Large intestine (tissue), 3 donors: ENCODE results near the gene RNF112. TPM values are rescaled to one million over a fixed set of nuclear protein-coding genes. Genes with fewer than 3 reads are reported as not detected.
"Not testable (repeated sequence)": the region's sequence is repeated elsewhere in the genome, so short reads cannot be mapped to it uniquely, and the experiment has no call there.

Source experiments
- DNase-seq, 2 donors: peaks; one replicate each; pipeline versions ENCODE4 v3.0.0 to v3.0.0-alpha.2; 2013
- H3K27ac ChIP-seq: one replicate; pipeline ENCODE4 v1.5.1; 2013; ENCODE audit warnings: low read length
- H3K27me3 ChIP-seq: 2 replicates; pipeline ENCODE4 v1.6.1; 2013; ENCODE audit warnings: low read length; ENCODE audit not compliant: control insufficient read depth, insufficient read depth
- H3K36me3 ChIP-seq: 2 replicates; pipeline ENCODE4 v1.6.1; 2013; ENCODE audit warnings: low read length; ENCODE audit not compliant: control insufficient read depth, insufficient read depth
- H3K4me1 ChIP-seq: one replicate; pipeline ENCODE4 v1.6.1; 2013; ENCODE audit warnings: low read length; ENCODE audit not compliant: control insufficient read depth, insufficient read depth
- H3K4me3 ChIP-seq: one replicate; pipeline ENCODE4 v1.5.1; 2013; ENCODE audit warnings: low read length
- H3K9me3 ChIP-seq: one replicate; pipeline ENCODE4 v1.6.1; 2013; ENCODE audit warnings: mild to moderate bottlenecking, low read depth, low read length, moderate library complexity; ENCODE audit not compliant: control insufficient read depth
- WGBS: methylation state at CpG from one replicate; pipeline ENCODE4 v1.1.5; 2013; ENCODE audit warnings: low lambda C conversion rate; ENCODE audit not compliant: insufficient coverage; 5-methylcytosine and 5-hydroxymethylcytosine counted together
- polyA plus RNA-seq: library from polyadenylated mRNA; unstranded; fragments of 120-200 nt; gene quantifications from one replicate; pipeline ENCODE4 v1.2.1, GENCODE V29; 2013

The RNF112 gene
- polyA plus RNA-seq, 1 donor = 3.7 TPM

DNA sequence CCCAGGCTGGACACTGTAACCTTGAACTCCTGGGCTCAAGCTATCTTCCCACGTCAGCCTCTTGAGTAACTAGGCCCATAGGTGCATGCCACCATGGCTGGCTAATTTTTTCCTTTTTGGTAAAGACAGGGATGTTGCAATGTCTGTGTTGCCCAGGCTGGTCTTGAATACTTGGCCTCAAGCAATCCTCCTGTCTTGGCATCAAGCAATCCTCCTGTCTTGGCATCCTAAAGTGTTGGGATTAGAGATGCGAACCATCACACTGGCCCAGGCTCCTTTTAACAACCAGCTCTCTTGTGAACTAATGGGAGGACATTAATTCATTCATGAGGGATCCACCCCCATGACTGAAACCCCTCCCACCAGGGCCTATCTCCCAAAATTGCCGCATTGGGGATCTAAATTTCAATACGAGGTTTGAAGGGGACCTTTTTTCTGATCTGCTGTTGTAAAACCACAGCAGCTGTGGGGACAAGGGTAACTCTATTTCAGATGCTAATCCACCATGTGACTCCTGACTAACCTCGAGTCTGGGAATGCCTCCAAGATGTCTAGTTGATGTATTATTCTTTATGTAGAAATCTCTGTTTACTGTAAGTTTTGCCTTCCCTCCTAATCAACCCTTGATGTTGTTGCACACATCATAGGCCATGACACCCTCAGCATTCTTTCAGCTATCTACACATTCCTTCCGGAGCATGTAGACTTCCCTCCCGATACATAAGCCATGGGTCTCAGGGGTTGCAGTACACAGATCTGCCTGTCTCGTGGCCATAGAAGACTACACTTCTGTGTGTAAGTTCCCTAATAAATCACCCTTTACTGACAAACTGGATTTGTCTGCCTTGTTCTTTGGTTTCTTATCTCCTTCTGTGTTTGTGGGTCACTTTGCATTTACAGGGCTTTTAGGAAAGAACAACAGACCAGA, 37.6 kb downstream of the RNF112 start:
- H3K27ac ChIP-seq = peak overlapping the region; percentile 68
- H3K36me3 ChIP-seq = no peaks in the 10 kb centered on the region
- peaks cover under 1% of the 10 kb centered on the region for H3K9me3 ChIP-seq
- H3K4me3 ChIP-seq = no peak overlapping the region
- H3K4me1 ChIP-seq = peaks cover 15% of the 10 kb centered on the region
- DNase-seq = peak; percentile 70 to 79
- no peaks in the 10 kb centered on the region for H3K27me3 ChIP-seq
- WGBS = no CpG with 5 or more reads among the region's 8 CpGs

DNA sequence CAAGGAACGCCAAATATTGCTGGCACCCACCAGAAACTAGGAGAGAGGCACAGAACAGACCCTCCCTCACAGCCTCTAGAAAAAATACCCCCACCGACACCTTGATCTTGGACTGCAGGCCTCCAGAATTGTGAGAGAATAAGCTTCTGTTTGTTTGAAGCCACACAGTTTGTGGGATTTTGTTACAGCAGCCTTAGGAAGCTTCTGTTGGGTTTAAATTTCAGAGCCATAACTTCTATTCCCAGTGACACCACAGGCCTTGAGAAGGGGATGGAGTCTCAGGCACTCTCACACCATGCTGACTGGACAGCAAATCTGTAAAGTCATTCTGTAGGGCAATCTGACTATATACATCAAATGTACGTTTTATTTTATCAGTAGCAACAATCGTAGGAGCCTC, 38.6 kb downstream of the RNF112 start:
- WGBS = no CpG with 5 or more reads among the region's 4 CpGs
- Histone ChIP-seq H3K36me3 (no peaks in the 10 kb centered on the region), H3K9me3 (no peaks in the 10 kb centered on the region), H3K4me3 (no peak overlapping the region), H3K27ac (peak overlapping the region; percentile 68), H3K4me1 (peaks cover 15% of the 10 kb centered on the region), H3K27me3 (peaks cover 2% of the 10 kb centered on the region)
- DNase-seq = no peak

DNA sequence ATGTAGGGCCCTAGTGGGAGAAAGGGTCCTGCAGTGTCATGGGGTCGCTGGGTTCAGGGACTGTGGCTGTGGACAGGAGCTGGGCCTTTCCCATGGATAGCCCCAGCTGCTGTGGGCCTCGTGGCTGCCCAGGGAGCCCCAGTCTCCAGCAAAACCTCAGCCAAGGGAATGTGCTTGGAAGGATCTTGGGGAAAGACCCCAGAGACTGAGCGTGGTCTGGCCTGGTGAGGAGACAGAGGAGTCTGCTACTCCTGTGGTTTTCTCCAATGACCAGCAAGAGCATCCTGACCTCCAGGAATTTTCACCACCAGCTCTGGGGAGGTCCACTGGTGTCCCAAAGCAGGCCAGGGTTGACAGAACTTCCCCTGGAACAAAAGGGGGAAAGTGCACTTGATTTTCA, 42.3 kb downstream of the RNF112 start:
- WGBS = no CpG with 5 or more reads among the region's 3 CpGs

DNA sequence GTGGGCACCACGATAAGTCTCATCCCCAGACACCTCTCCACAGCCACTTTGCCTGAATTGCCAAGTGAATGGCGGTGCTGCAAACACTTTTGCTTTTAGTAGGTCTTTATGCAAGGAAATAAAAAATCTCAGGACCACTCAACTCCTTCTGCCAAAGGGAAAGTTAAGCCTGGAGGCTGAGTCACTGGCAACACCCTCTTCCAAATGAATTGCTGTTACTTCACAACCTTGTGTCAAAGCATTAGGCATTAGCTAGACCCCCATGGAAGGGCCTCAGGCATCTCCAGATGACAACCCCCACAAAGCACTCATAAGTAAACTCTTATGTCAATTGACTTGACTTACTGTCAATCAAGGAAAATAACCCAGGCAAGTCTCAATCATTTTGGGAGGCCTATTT, 43.0 kb downstream of the RNF112 start:
- H3K36me3 ChIP-seq = no peaks in the 10 kb centered on the region
- no peaks in the 10 kb centered on the region for H3K9me3 ChIP-seq
- DNase-seq = no peak
- peaks cover 5% of the 10 kb centered on the region for H3K4me1 ChIP-seq
- no CpG with 5 or more reads among the region's 2 CpGs for WGBS
- H3K27me3 ChIP-seq = peaks cover 2% of the 10 kb centered on the region
- no peak overlapping the region for H3K27ac ChIP-seq
- H3K4me3 ChIP-seq = no peak overlapping the region

More for the DNA sequence above, 42.3 kb downstream of the RNF112 start:
- Histone ChIP-seq H3K9me3 (no peaks in the 10 kb centered on the region), H3K27me3 (peaks cover 2% of the 10 kb centered on the region), H3K27ac (no peak overlapping the region), H3K4me1 (peaks cover 11% of the 10 kb centered on the region), H3K36me3 (no peaks in the 10 kb centered on the region), H3K4me3 (no peak overlapping the region)
- DNase-seq = no peak

DNA sequence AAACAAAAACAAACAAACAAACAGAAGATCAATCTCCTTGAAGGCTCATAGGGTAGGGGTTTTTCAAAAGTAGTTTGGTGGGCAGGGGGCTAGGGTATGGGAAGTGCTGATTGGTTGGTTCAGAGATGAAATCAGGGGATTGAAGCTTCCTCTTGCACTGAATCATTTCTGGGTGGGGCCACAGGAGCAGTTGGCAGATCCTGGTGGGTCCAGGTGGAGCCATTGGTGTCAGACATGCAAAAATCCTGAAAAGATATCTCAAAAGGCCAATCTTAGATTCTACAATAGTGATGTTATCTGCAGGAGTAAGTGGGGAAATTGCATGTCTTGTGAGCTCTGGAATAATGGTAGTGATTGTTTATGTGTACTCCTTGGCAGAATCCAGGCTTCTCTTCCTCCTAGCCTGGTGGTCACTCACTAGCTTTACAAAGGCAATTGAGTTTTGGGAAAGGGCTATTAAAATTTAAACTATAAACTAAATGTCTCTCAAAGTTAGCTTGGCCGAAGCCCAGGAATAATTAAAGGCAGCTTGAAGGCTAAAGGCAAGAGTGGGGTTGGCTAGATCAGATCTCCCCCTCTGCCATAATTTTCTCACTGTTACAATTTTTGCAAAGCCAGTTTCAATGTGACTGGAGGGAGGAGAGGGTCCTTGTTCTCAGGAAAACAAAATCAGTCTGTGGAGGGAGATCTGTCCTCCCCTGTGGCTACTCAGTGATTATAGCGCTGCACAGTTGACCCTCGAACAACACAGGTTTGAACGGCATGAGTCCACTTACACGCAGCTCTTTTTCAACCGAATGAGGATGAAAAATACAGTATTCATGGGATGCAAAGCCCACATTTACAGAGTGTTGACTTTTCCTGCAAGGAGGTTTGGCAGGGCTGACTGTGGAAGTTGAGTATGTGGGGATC, 45.2 kb downstream of the RNF112 start:
- WGBS = 100% methylated on average over 1 of the region's 6 CpGs
- H3K36me3 ChIP-seq = no peaks in the 10 kb centered on the region

DNA sequence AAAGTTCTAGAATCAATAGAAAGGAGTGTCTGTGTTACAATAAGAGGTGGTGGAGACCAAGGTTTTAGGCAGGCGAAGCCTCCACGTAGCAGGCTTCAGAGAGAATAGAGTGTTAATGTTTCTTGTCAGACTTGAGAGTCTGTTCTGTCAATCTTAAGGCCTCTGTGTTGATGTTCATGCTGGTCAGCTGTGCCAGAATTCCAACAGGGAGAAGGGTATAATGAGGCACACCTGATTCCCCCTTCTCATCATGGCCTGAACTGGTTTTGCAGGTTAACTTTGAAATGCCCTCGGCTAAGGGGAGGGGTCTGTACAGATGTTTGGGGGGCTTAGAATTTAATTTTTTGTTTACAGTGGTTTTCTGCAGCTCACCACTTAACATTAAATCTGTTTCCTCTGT, 46.0 kb downstream of the RNF112 start:
- WGBS = no CpG with 5 or more reads among the region's 3 CpGs
- DNase-seq = no peak
- Histone ChIP-seq H3K9me3 (no peaks in the 10 kb centered on the region), H3K36me3 (no peaks in the 10 kb centered on the region), H3K4me1 (peaks cover 5% of the 10 kb centered on the region), H3K4me3 (no peak overlapping the region), H3K27ac (no peak overlapping the region), H3K27me3 (peaks cover 2% of the 10 kb centered on the region)

More for the DNA sequence above, 45.2 kb downstream of the RNF112 start:
- peaks cover 4% of the 10 kb centered on the region for H3K4me1 ChIP-seq
- peaks cover 2% of the 10 kb centered on the region for H3K27me3 ChIP-seq
- H3K4me3 ChIP-seq = no peak overlapping the region
- no peak for DNase-seq
- no peaks in the 10 kb centered on the region for H3K9me3 ChIP-seq
- no peak overlapping the region for H3K27ac ChIP-seq

DNA sequence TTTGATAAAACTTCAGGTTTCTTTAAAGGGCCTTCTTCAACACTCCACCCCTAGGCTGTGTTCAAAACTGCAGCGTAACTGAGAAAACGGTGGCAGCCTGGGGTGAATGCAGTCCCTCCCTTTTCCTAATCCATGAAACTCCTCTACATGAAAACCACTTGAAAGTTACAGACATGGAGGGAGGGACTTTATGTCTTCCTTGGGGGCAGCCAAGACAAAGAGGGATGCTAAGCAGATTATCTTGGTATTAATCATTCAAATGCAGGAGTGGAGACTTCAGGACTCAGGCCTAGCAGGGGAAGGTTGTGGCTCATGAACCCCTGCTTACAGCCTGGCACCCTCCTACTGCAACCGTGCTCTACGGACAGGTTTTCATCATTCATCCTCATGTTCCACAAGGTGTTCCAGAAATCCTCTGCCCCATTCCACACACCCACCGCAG, 46.8 kb downstream of the RNF112 start:
- WGBS = no CpG with 5 or more reads among the region's 5 CpGs
- DNase-seq = no peak
- H3K27ac ChIP-seq = no peak overlapping the region
- peaks cover 2% of the 10 kb centered on the region for H3K27me3 ChIP-seq
- no peaks in the 10 kb centered on the region for H3K9me3 ChIP-seq
- peaks cover 5% of the 10 kb centered on the region for H3K4me1 ChIP-seq
- H3K4me3 ChIP-seq = no peak overlapping the region
- H3K36me3 ChIP-seq = no peaks in the 10 kb centered on the region

DNA sequence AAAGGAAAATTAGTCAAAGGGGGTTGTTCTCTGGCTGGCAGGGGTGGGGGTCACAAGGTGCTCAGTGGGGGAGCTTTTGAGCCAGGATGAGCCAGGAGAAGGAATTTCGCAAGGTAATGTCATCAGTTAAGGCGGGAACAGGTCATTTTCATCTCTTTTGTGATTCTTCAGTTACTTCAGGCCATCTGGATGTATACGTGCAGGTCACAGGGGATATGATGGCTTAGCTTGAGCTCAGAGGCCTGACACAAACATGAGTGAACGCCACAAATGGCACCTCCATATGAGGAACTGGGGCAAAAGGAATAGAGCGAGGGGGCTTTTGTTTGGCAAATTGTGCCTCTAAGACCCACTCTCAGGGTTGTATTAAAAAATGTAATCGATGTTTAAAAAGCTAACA, 47.4 kb downstream of the RNF112 start:
- not testable (repeated sequence) for DNase-seq, H3K36me3 ChIP-seq, H3K27ac ChIP-seq, H3K4me3 ChIP-seq, H3K9me3 ChIP-seq, H3K27me3 ChIP-seq, H3K4me1 ChIP-seq
- no CpG with 5 or more reads among the region's 6 CpGs for WGBS

DNA sequence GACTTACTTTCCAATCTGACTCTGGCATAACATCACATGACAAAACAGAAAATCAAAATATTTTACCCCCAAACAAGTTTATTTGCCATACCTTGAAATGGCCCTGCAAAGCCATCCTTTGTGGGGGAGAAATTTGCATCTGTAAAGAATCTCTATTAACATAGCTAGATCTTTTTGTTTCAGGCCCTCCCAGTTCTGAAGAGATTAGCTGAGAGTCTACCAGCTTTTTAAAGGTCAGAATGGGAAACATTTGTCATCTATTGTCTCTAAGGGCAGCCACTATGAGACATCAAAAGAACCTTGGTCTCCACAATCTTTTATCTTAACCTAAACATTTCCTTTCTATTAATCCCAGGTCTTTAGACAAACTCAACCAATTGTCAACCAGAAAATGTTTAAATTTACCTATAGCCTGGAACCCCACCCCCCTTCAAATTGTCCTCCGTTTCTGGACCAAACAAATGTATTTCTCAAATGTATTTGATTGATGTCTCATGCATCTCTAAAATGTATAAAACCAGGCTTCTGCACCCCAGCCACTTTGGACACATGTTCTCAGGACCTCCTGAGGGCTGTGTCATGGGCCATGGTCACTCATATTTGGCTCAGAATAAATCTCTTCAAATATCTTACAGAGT, 48.1 kb downstream of the RNF112 start:
- not testable (repeated sequence) for H3K27me3 ChIP-seq, H3K36me3 ChIP-seq, DNase-seq, H3K4me3 ChIP-seq, H3K9me3 ChIP-seq, H3K4me1 ChIP-seq, H3K27ac ChIP-seq
- 80% methylated on average over 1 of the region's 1 CpG for WGBS

DNA sequence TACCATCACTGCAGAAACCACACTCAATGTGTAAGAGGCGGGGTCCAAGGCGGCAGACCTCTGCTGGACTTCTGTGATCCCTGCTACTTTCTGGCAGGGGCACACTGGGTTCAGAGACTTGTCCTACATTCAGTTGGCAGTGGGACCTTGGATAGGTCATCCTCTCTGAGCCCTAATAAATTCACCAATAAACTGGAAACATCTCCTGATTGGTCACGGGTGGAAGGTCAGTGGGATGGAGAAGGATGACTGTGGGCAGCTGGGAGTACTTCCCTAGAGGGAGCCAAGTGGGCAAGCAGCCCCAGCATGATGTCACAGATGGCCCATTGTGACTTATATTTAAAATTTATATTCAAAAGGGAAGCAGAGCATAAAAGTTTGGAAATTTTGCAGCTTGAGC, 49.7 kb downstream of the RNF112 start:
- no peaks in the 10 kb centered on the region for H3K36me3 ChIP-seq
- no peaks in the 10 kb centered on the region for H3K27me3 ChIP-seq
- DNase-seq = no peak
- H3K4me3 ChIP-seq = no peak overlapping the region
- no CpG with 5 or more reads among the region's 3 CpGs for WGBS
- no peaks in the 10 kb centered on the region for H3K9me3 ChIP-seq
- peaks cover 5% of the 10 kb centered on the region for H3K4me1 ChIP-seq
- no peak overlapping the region for H3K27ac ChIP-seq
